DLD1 (cell line): ENCODE data around the gene SCN11A.

Experiments
- in situ Hi-C: cut with HindIII; loops from 2 replicates; pipeline ENCODE4 v1.10.0; 2017; ENCODE audit warnings: low sequenced_read_pairs

SCN11A gene

DNA sequence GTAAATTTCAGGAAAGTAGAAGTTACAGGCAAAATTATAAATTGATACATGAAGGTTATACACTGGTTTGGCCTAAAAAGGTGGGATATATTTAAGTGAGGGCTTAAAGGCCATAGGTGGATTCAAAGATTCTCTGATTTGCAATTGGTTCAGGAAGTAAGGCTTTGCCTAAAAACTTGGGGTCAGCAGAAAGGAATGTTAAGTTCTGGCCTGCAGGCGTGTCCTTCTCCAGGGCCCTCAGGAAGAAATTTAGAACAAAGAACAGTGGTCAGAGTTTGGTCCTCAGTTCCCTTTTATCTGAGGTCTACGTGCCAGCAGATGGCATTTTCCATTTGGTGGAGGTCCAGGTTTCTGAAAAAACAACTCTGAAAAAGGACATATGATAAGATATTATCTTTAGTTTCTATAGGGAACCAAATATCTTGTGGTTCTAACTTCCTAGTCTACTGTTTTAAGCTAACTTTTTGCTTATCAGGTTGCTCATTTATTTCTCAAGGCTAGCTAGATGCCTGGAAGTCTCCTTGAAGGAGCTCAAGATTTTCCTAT, 40.5 kb downstream of the SCN11A start:
- in situ Hi-C loops = no loop called here

DNA sequence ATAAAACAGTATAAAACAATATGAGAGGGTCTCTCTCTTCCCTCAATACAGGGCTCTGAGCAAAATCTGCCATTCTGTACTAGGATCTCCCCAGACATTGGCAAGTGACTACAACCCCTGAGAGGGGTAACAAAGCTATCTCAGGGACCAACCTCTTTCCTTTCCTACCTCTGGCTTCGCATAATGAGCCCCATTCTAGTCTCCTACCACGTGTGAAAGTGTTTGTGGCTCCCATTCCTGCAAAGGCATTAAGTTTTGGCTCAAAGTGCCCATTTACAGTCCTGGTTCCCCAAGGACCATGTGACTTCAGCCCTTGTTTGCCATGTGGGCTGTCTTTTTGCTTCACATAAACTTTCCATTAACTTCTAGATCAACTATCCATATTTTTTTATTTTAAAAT, 46.4 kb downstream of the SCN11A start:
- in situ Hi-C loops = no loop called here
